ENCODE data around the gene OBSCN. TPM values are rescaled to one million over a fixed set of nuclear protein-coding genes. Genes with fewer than 3 reads are reported as not detected.

OBSCN gene
- total RNA-seq, 1 donor from 2014 or later, result 1.5 TPM

DNA sequence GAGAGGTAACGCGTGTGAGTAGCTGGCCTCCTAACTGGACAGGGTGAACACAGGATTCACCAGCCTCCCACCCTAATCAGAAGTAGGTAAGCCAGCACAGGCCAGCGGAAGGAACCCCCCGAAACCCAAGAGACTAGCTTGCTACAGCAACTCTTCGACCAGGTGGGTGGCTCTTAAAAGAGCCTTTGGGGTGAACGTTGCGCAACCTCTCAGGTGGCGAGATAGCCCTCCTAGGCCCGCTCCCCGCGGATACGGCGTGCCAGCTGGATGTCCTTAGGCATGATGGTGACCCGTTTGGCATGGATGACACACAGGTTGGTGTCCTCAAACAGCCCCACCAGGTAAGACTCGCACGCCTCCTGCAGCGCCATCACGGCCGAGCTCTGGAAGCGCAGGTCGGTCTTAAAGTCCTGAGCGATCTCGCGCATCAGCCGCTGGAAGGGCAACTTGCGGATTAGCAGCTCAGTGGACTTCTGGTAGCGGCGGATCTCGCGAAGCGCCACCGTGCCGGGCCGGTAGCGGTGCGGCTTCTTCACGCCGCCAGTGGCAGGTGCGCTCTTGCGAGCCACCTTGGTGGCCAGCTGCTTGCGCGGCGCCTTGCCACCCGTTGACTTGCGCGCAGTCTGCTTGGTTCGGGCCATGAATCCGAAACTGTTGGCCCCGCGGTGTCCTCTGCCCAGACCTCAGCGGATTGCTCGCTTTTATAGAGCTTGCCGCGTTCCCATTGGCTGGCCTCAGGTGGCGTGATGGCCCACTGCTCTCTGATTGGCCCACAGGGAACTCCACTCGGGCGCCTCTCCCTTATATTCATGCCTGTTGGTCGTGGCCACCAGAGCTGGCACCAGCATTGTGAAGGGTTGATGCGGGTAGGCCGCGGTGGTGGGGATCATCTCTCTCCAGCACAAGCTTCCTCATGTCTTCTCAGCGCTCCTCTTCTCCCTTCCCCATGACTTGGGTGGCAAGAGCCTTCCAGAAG lies 217.1 kb downstream of the OBSCN start:
- DNase-seq (ENCODE audit: extremely low read depth, low read depth, low spot score), result no peak

DNA sequence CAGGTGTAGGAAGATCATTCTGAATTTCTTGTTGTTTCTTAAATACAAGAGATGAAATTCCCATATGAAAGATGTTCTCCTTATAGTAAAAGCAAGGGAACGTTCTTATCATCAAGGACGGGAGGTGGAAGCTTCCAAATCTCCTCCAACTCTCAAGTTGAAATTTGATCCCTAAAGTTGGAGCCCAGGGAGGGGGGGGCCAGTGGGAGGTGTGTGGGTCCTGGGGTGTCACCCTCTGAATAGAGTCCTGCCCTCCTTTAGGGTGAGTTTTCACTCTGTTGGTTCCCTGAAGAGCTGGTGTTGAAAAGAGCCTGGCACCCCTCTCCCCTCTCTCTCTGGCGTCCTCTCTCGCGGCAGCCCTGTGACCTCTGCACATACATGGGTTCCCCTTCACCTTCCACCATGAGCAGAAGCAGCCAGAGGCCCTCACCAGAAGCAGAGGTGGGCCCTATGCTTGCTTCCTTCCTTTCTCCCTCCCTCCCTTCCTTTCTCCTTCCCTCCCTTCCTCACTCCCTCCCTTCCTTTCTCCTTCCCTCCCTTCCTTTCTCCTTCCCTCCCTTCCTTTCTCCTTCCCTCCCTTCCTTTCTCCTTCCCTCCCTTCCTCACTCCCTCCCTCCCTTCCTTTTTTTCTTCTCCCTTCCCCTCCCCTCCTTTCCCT lies 218.8 kb downstream of the OBSCN start:
- no peak for DNase-seq (ENCODE audit: extremely low read depth, low read depth, low spot score)

DNA sequence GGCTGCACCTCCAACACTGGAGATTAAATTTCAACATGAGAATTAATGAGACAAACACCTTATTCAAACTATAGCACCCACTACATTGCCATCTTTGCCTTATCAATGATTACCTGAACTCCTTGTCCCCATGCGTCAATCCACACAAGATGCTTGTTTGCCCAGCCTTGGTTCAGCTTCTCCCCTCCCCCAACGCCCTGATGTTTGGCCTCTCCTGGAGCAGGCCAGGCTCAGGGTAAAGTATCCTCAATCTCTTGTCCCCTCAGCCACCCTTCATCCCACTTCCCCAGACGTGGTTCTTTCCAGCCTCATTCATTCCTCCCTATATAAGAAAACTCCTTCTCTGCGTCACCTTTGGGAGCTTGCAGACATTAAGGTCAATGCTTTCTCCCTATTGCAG lies 220.6 kb downstream of the OBSCN start:
- no peak for DNase-seq (ENCODE audit: extremely low read depth, low read depth, low spot score)

Other genes starting within 250 kb of the OBSCN start
- not detected in 2 replicates for gene WNT3A, start 201.0 kb upstream of the OBSCN start, total RNA-seq
- gene ARF1, start 125.3 kb upstream of the OBSCN start, total RNA-seq, result 424 and 563 TPM in 2 replicates
- 18.2 and 21.3 TPM in 2 replicates for gene C1orf35, start 104.7 kb upstream of the OBSCN start, total RNA-seq
- 62.3 and 90.3 TPM in 2 replicates for gene MRPL55, start 98.7 kb upstream of the OBSCN start, total RNA-seq
- 312 and 398 TPM in 2 replicates for gene GUK1, start 67.8 kb upstream of the OBSCN start, total RNA-seq
- 0.53 TPM in 1 of 2 replicates, not detected in the other for gene GJC2, start 58.1 kb upstream of the OBSCN start, total RNA-seq
- gene IBA57, start 42.2 kb upstream of the OBSCN start, total RNA-seq, result 2.6 and 7.2 TPM in 2 replicates
- 26.9 and 27.5 TPM in 2 replicates for gene TRIM11, start 198.8 kb downstream of the OBSCN start, total RNA-seq
- gene TRIM17, start 208.8 kb downstream of the OBSCN start, total RNA-seq, result not detected in 2 replicates

Measured in glomerular endothelial cell (primary cell).